Kidney capillary endothelial cell (primary cell): ENCODE measurements around the gene EXD3.
A peak's percentile ranks its signal among the peaks of the same experiment; 100 is the strongest.
"Not testable (repeated sequence)": the region's sequence is repeated elsewhere in the genome, so short reads cannot be mapped to it uniquely, and the experiment has no call there.

Experiments
- DNase-seq: peaks from one replicate; pipeline ENCODE4 v3.0.0-alpha.2; 2018; ENCODE audit warnings: low spot score

Gene EXD3

GRCh38 chr9:137272241-137273094 is 150.5 kb downstream of the EXD3 start:
- DNase-seq, result no peak

GRCh38 chr9:137271696-137272076 is 151.3 kb downstream of the EXD3 start:
- no peak for DNase-seq

GRCh38 chr9:137270929-137271695 is 151.8 kb downstream of the EXD3 start:
- DNase-seq, result no peak

- no peak for DNase-seq
These were observed 153.7 kb downstream of the EXD3 start for GRCh38 chr9:137269231-137269772.

- DNase-seq, result peak; percentile 75
These were observed 154.3 kb downstream of the EXD3 start for GRCh38 chr9:137268538-137269201.

GRCh38 chr9:137267933-137268355 is 155.0 kb downstream of the EXD3 start:
- DNase-seq, result no peak

- no peak for DNase-seq
These were observed 156.1 kb downstream of the EXD3 start for GRCh38 chr9:137266585-137267453.

- DNase-seq, result no peak
These were observed 156.8 kb downstream of the EXD3 start for GRCh38 chr9:137266162-137266527.

- DNase-seq, result no peak
These were observed 157.3 kb downstream of the EXD3 start for GRCh38 chr9:137265496-137266161.

- DNase-seq, result no peak
These were observed 158.9 kb downstream of the EXD3 start for GRCh38 chr9:137264067-137264466.

- no peak for DNase-seq
These were observed 159.5 kb downstream of the EXD3 start for GRCh38 chr9:137263506-137263905.

GRCh38 chr9:137262909-137263285 is 160.1 kb downstream of the EXD3 start:
- DNase-seq, result no peak

- not testable (repeated sequence) for DNase-seq
These were observed 160.6 kb downstream of the EXD3 start for GRCh38 chr9:137262173-137262908.
